SK-N-SH treated with all-trans-retinoic acid at 6 μM for 48 hours (cell line): Measurements from ENCODE around the gene SPG11.
"Not testable (repeated sequence)": the region's sequence is repeated elsewhere in the genome, so short reads cannot be mapped to it uniquely, and the experiment has no call there.

ENCODE experiments used
- ATAC-seq: fragments of 200-7000 bp; cut with Tn5 transposase; 3 replicates; pipeline ENCODE4 v1.9.1; 2020; ENCODE audit warnings: mild to moderate bottlenecking, moderate library complexity
- CREB5 ChIP-seq: fragments of 250-450 bp; sonication (Bioruptor Pico); IDR thresholded peaks from 2 replicates; pipeline ENCODE4 v1.5.1; 2020; ENCODE audit warnings: low read depth, mild to moderate bottlenecking, moderate library complexity
- CSDC2 ChIP-seq: fragments of 250-450 bp; sonication (Bioruptor Pico); IDR thresholded peaks from 2 replicates; pipeline ENCODE4 v1.5.0; 2020; ENCODE audit warnings: mild to moderate bottlenecking, moderate library complexity
- CSRNP3 ChIP-seq: fragments of 250-450 bp; sonication (Bioruptor Pico); IDR thresholded peaks from 2 replicates; pipeline ENCODE4 v1.5.1; 2021; ENCODE audit warnings: mild to moderate bottlenecking, moderate library complexity
- ESRRG ChIP-seq: fragments of 250-450 bp; sonication (Bioruptor Pico); IDR thresholded peaks from 2 replicates; pipeline ENCODE4 v1.6.1; 2021; ENCODE audit warnings: mild to moderate bottlenecking
- GLIS3 ChIP-seq: fragments of 250-450 bp; sonication (Bioruptor Pico); IDR thresholded peaks from 2 replicates; pipeline ENCODE4 v1.5.0; 2020; ENCODE audit warnings: mild to moderate bottlenecking, moderate library complexity
- ISL1 ChIP-seq: fragments of 250-450 bp; sonication (Bioruptor Pico); IDR thresholded peaks from 2 replicates; pipeline ENCODE4 v2.1.2; 2022; ENCODE audit warnings: mild to moderate bottlenecking, moderate library complexity
- OSR1 ChIP-seq: fragments of 250-450 bp; sonication (Bioruptor Pico); IDR thresholded peaks from 2 replicates; pipeline ENCODE4 v1.8.0; 2022; ENCODE audit warnings: moderate library complexity, mild to moderate bottlenecking, inconsistent platforms
- POU6F1 ChIP-seq: fragments of 250-450 bp; sonication (Bioruptor Pico); IDR thresholded peaks from 2 replicates; pipeline ENCODE4 v1.8.0; 2021; ENCODE audit warnings: low read depth, mild to moderate bottlenecking, moderate library complexity, borderline replicate concordance
- PPARA ChIP-seq: fragments of 250-450 bp; sonication (Bioruptor Pico); IDR thresholded peaks from 2 replicates; pipeline ENCODE4 v1.5.0; 2020; ENCODE audit warnings: mild to moderate bottlenecking, borderline replicate concordance
- RARB ChIP-seq: fragments of 250-450 bp; sonication (Bioruptor Pico); IDR thresholded peaks from 2 replicates; pipeline ENCODE4 v1.8.0; 2021; ENCODE audit warnings: mild to moderate bottlenecking, moderate library complexity
- SNAI2 ChIP-seq: fragments of 250-450 bp; sonication (Bioruptor Pico); IDR thresholded peaks from 2 replicates; pipeline ENCODE4 v1.5.0; 2020; ENCODE audit warnings: mild to moderate bottlenecking, moderate library complexity
- TOX ChIP-seq: fragments of 250-450 bp; sonication (Bioruptor Pico); IDR thresholded peaks from 2 replicates; pipeline ENCODE4 v1.8.0; 2021; ENCODE audit warnings: mild to moderate bottlenecking, moderate library complexity, borderline replicate concordance
- ZC3H10 ChIP-seq: fragments of 250-450 bp; sonication (Bioruptor Pico); IDR thresholded peaks from 2 replicates; pipeline ENCODE4 v1.5.1; 2021; ENCODE audit warnings: mild to moderate bottlenecking, moderate library complexity
- ZFP3 ChIP-seq: fragments of 250-450 bp; sonication (Bioruptor Pico); IDR thresholded peaks from 2 replicates; pipeline ENCODE4 v1.5.0; 2020; ENCODE audit warnings: mild to moderate bottlenecking, moderate library complexity
- ZFP30 ChIP-seq: fragments of 450-650 bp; formaldehyde crosslinking; IDR thresholded peaks from 2 replicates; pipeline ENCODE4 v1.5.0; 2022; ENCODE audit warnings: mild to moderate bottlenecking, moderate library complexity
- ZNF565 ChIP-seq: fragments of 450-650 bp; formaldehyde crosslinking; conservative IDR thresholded peaks from 2 replicates; pipeline ENCODE4 v1.5.0; 2020; ENCODE audit warnings: low read depth, mild to moderate bottlenecking, moderate library complexity
- ZNF70 ChIP-seq: fragments of 450-650 bp; formaldehyde crosslinking; IDR thresholded peaks from 2 replicates; pipeline ENCODE4 v1.5.0; 2020; ENCODE audit warnings: mild to moderate bottlenecking, moderate library complexity
- ZNF8 ChIP-seq: fragments of 450-650 bp; formaldehyde crosslinking; IDR thresholded peaks from 2 replicates; pipeline ENCODE4 v1.5.0; 2020; ENCODE audit warnings: mild to moderate bottlenecking, moderate library complexity

SPG11 gene

GRCh38 chr15:44695294-44695693, 31.8 kb upstream of the SPG11 start:
- ATAC-seq = no peak
- TF ChIP-seq CSDC2 (CRISPR knock-in tag) (no peak), RARB (CRISPR knock-in tag) (no peak), SNAI2 (CRISPR knock-in tag) (no peak), POU6F1 (no peak), ZFP3 (no peak), ESRRG (CRISPR knock-in tag) (no peak), CREB5 (CRISPR knock-in tag) (no peak), GLIS3 (CRISPR knock-in tag) (no peak), ZFP30 (CRISPR knock-in tag) (no peak), OSR1 (CRISPR knock-in tag) (no peak), PPARA (CRISPR knock-in tag) (no peak)
- TF ChIP-seq, all 23 proteins: peak for 0

GRCh38 chr15:44694416-44694815, 31.0 kb upstream of the SPG11 start:
- TF ChIP-seq PPARA (CRISPR knock-in tag) = no peak
- no peak for TF ChIP-seq ZNF565
- no peak for TF ChIP-seq ZC3H10 (CRISPR knock-in tag)
- no peak for TF ChIP-seq ZNF70
- no peak for TF ChIP-seq CREB5 (CRISPR knock-in tag)
- no peak for ATAC-seq

- no peak for ATAC-seq
- TF ChIP-seq GLIS3 (CRISPR knock-in tag) (no peak), CSDC2 (CRISPR knock-in tag) (no peak), CREB5 (CRISPR knock-in tag) (no peak), CSRNP3 (CRISPR knock-in tag) (no peak), ZFP30 (CRISPR knock-in tag) (no peak), TOX (CRISPR knock-in tag) (no peak), ISL1 (CRISPR knock-in tag) (no peak), ESRRG (CRISPR knock-in tag) (no peak), ZNF8 (CRISPR knock-in tag) (no peak)
Observed at GRCh38 chr15:44692659-44693058, 29.2 kb upstream of the SPG11 start.

- not testable (repeated sequence) for ATAC-seq
Observed at GRCh38 chr15:44690245-44690644, 26.8 kb upstream of the SPG11 start.

- not testable (repeated sequence) for ATAC-seq
Observed at GRCh38 chr15:44689318-44689717, 25.9 kb upstream of the SPG11 start.

GRCh38 chr15:44682809-44683682, 19.6 kb upstream of the SPG11 start:
- not testable (repeated sequence) for ATAC-seq
